Thoracic aorta (tissue), 2 donors: Measurements from ENCODE around the gene HMCN2. TPM values are rescaled to one million over a fixed set of nuclear protein-coding genes. Genes with fewer than 3 reads are reported as not detected.

Source experiments
- ATAC-seq: fragments of 150-250 bp; one replicate; pipeline ENCODE4 v1.8.0; 2017; ENCODE audit warnings: low read depth; ENCODE audit not compliant: insufficient number of reproducible peaks, low FRiP score
- DNase-seq: peaks from one replicate; pipeline ENCODE4 v3.0.0-alpha.2; 2020; ENCODE audit warnings: low spot score
- H3K27ac ChIP-seq, 2 donors: fragments of 200-600 bp; sonication (generic); 1 replicate in 1 of 2; 2 replicates in 1 of 2; pipeline ENCODE4 v1.5.1; 2016; ENCODE audit warnings: mild to moderate bottlenecking in 2 of 2, moderate library complexity in 2 of 2
- H3K27me3 ChIP-seq: fragments of 200-600 bp; sonication (generic); replicated peaks from 2 replicates; pipeline ENCODE4 v1.6.0; 2016; ENCODE audit warnings: mild to moderate bottlenecking; ENCODE audit not compliant: insufficient read depth
- H3K36me3 ChIP-seq: fragments of 200-600 bp; sonication (generic); one replicate; pipeline ENCODE4 v1.5.1; 2016
- H3K4me1 ChIP-seq, 2 donors: fragments of 200-600 bp; sonication (generic); 1 replicate in 1 of 2; 2 replicates in 1 of 2; pipeline versions ENCODE4 v1.5.1 to v1.6.0; 2016; ENCODE audit warnings: low read depth in 2 of 2, mild to moderate bottlenecking in 1 of 2; ENCODE audit not compliant: control insufficient read depth in 1 of 2
- H3K4me3 ChIP-seq: fragments of 200-600 bp; sonication (generic); 2 replicates; pipeline ENCODE4 v1.5.1; 2016; ENCODE audit warnings: mild to moderate bottlenecking
- H3K9me3 ChIP-seq: fragments of 200-600 bp; sonication (generic); 2 replicates; pipeline ENCODE4 v1.5.1; 2016
- CTCF ChIP-seq: fragments of 200-600 bp; sonication (generic); IDR thresholded peaks from one replicate; pipeline ENCODE4 v1.5.1; 2019; ENCODE audit warnings: antibody characterized with exemption
- total RNA-seq, 2 donors: library from RNA; depleted of rRNA; stranded (reverse); fragments of >200 nt; gene quantifications; one replicate each; pipeline versions ENCODE4 v1.1.0 to v1.2.3, GENCODE V29; 2016

The HMCN2 gene
- total RNA-seq, 2 donors from 2014 or later, result 2.4 to 6.3 TPM

- TF ChIP-seq CTCF, result no peak
- ATAC-seq (no peak), DNase-seq (no peak)
- H3K4me3 ChIP-seq, result no peak overlapping the region
- H3K4me1 ChIP-seq, result no peaks in the 10 kb centered on the region
- H3K36me3 ChIP-seq, result no peaks in the 10 kb centered on the region
- H3K27ac ChIP-seq, result no peak overlapping the region
- no peaks in the 10 kb centered on the region for H3K9me3 ChIP-seq
- no peaks in the 10 kb centered on the region for H3K27me3 ChIP-seq
Observed at GRCh38 chr9:130382096-130382495, 116.5 kb downstream of the HMCN2 start.

DNA sequence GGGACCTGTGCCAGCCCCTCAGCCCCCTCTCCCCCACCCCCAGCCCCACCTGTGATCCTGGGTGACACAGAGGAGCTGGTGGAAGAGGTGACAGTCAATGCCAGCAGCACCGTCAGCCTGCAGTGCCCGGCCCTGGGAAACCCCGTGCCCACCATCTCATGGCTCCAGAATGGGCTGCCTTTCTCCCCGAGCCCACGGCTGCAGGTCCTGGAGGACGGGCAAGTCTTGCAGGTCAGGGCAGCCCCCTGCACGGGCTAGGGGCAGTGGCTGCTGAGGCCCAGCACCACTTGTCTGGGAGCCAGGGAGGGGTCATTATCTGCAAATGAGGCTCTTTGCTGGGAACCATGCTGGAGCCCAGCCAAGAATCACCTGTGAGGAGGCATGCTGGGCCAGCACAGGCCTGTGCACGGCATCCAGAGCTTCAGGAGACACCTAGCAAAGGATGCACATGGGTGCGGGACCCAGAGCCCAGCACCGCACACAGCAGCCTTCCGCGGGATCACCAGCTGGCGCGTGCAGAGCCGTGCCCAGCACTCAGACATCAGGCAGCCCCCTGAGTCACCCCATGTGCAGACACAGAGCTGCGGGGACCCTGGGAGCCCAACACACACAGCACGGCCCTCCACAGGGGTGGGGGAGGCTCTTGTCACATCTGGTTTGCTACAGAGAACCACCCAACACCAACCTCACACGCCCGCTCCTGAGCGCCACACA is 117.2 kb downstream of the HMCN2 start:
- H3K9me3 ChIP-seq, result no peaks in the 10 kb centered on the region
- ATAC-seq (no peak), DNase-seq (no peak)
- H3K27ac ChIP-seq, result no peak overlapping the region
- H3K36me3 ChIP-seq, result no peaks in the 10 kb centered on the region
- no peak overlapping the region for H3K4me3 ChIP-seq
- no peaks in the 10 kb centered on the region for H3K4me1 ChIP-seq
- H3K27me3 ChIP-seq, result no peaks in the 10 kb centered on the region
- TF ChIP-seq CTCF, result no peak

DNA sequence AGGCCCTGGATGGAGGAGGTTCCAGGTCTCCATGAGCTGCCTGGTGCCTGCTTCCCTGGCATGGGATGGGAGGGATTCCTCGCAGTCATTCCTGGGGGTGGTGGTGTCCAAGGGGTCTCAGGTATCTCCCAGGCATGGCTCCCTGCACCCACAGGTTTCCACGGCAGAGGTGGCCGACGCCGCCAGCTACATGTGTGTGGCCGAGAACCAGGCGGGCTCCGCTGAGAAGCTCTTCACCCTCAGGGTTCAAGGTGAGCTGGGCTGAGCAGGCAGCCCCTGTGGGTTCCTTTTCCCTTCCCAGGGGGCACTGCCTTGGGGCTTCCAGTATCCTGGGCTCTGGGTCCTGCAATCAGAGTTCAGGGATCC is 117.8 kb downstream of the HMCN2 start:
- ATAC-seq, result no peak
- TF ChIP-seq CTCF, result no peak
- H3K36me3 ChIP-seq, result no peaks in the 10 kb centered on the region

DNA sequence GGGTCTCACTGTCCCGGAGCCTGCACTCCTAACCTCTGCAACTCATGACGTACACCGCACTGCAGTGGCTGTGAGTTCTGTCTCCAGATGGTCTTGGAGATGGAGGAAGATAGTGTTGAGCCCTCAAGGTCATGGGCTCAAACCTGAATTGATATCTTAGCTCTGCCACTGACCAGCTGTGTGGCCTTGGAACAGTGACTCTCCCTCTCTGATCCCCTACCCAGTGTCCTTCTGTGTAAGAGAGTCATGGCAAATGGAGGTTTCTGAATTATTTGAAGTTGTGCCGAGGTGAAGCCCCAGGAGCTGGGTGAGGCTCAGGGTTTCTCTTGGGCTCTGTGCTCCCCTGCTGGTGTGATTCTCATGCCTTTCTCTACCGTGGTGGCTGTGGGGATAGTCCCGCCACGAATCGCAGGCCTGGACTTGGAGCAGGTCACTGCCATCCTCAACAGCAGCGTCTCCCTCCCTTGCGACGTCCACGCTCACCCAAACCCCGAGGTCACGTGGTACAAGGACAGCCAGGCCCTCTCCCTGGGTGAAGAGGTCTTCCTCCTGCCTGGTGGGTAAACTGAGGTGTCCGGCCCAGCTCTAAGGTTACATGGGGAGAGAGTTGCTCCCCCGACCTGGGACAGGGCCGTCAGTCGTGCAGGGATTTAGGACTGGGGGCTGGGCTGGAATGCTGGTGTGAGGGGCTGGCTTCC is 118.6 kb downstream of the HMCN2 start:
- no peak overlapping the region for H3K4me3 ChIP-seq
- no peak overlapping the region for H3K27ac ChIP-seq
- DNase-seq, result no peak
- no peaks in the 10 kb centered on the region for H3K9me3 ChIP-seq
- ATAC-seq, result no peak
- no peak for TF ChIP-seq CTCF
- no peaks in the 10 kb centered on the region for H3K4me1 ChIP-seq
- H3K27me3 ChIP-seq, result no peaks in the 10 kb centered on the region
- no peaks in the 10 kb centered on the region for H3K36me3 ChIP-seq

More for the DNA sequence above, 117.8 kb downstream of the HMCN2 start:
- Histone ChIP-seq H3K9me3 (no peaks in the 10 kb centered on the region), H3K4me3 (no peak overlapping the region), H3K4me1 (no peaks in the 10 kb centered on the region), H3K27me3 (no peaks in the 10 kb centered on the region), H3K27ac (no peak overlapping the region)
- DNase-seq, result no peak

DNA sequence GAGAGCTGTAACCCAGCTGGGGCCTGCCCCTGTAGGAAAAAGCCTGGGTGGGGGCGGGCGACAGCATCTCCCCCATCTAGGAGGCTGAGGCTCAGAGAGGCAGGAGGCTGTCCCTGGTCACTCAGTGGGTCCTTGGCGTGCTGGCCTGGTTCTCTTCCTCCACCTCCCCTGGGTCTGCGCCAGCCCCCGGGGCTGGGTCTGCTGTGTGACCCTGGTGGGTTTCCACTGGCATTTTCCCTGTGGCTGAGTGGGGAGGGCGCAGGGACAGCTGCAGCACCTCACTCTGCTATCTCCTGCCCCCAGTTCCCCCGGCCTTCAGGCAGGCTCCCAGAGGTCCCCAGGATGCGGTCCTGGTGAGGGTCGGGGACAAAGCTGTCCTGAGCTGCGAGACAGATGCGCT is 119.7 kb downstream of the HMCN2 start:
- TF ChIP-seq CTCF, result no peak
- Histone ChIP-seq H3K36me3 (no peaks in the 10 kb centered on the region), H3K27ac (no peak overlapping the region), H3K4me1 (no peaks in the 10 kb centered on the region), H3K27me3 (no peaks in the 10 kb centered on the region), H3K9me3 (no peaks in the 10 kb centered on the region), H3K4me3 (no peak overlapping the region)
- DNase-seq (no peak), ATAC-seq (no peak)
